HepG2 (cell line): ENCODE measurements around the gene P3R3URF. TPM values are rescaled to one million over a fixed set of nuclear protein-coding genes. Genes with fewer than 3 reads are reported as not detected.

Experiments
- ATAC-seq: fragments of 200-7000 bp; cut with Tn5 transposase; 3 replicates; pipeline ENCODE4 v1.9.1; 2020; ENCODE audit warnings: mild to moderate bottlenecking, moderate library complexity
- BruUV-seq: library from RNA; stranded (reverse); fragments of 400-500 nt; replicated peaks from 2 replicates; lab custom pipeline; 2021; lab: Mats Ljungman, UMichigan
- CTCF ChIA-PET: fragments of 300-600 bp; formaldehyde crosslinking; extraction: SDS; loops from one replicate; lab custom pipeline; 2021; ENCODE audit warnings: low total read pairs, inconsistent platforms, low intra/inter-chr PET ratio; lab: Yijun Ruan, JAX
- POLR2A ChIA-PET: fragments of 350-600 bp; sonication (Branson Sonifier 250); formaldehyde crosslinking; loops from one replicate; lab custom pipeline; 2020; ENCODE audit warnings: antibody characterized with exemption, inconsistent platforms; lab: Yijun Ruan, JAX
- DNase-seq: peaks from one replicate; pipeline ENCODE4 v3.0.0-alpha.2; 2015; ENCODE audit warnings: low spot score
- FAIRE-seq: peaks from 3 replicates; lab custom pipeline; 2011; peaks lifted over from hg19 to GRCh38; lab: Jason Lieb, UNC
- H2AFZ ChIP-seq: one replicate; pipeline ENCODE4 v1.6.1; 2011; ENCODE audit warnings: low read length, inconsistent platforms
- H3K27ac ChIP-seq: fragments of 300-600 bp; 3 replicates; pipeline ENCODE4 v1.8.0; 2011; ENCODE audit warnings: mixed run types, mild to moderate bottlenecking, mixed read lengths, low read length, inconsistent platforms; ENCODE audit not compliant: insufficient read depth; ENCODE audit errors: extremely low read length
- H3K27me3 ChIP-seq, 2 experiments: fragments of 200-600 bp in 1 of 2; 2 replicates in 1 of 2; 3 replicates in 1 of 2; pipeline versions ENCODE4 v1.6.0 to v1.8.0; 2011; ENCODE audit warnings: low read length in 2 of 2, mild to moderate bottlenecking in 2 of 2, moderate library complexity in 2 of 2, inconsistent platforms in 1 of 2; ENCODE audit not compliant: insufficient read depth in 2 of 2, control insufficient read depth in 1 of 2
- H3K36me3 ChIP-seq, 2 experiments: fragments of 200-600 bp in 1 of 2; replicated peaks in 1 of 2; 2 replicates in 1 of 2; 3 replicates in 1 of 2; pipeline versions ENCODE4 v1.5.1 to v1.8.0; 2011; ENCODE audit warnings: low read length in 2 of 2, inconsistent platforms in 1 of 2; ENCODE audit not compliant: insufficient read depth in 2 of 2, control insufficient read depth in 1 of 2
- H3K4me1 ChIP-seq: 2 replicates; pipeline ENCODE4 v1.5.1; 2012; ENCODE audit warnings: low read length, inconsistent platforms; ENCODE audit not compliant: insufficient read depth
- H3K4me2 ChIP-seq: 2 replicates; pipeline ENCODE4 v1.6.0; 2011; ENCODE audit warnings: low read depth, low read length, inconsistent platforms
- H3K4me3 ChIP-seq, 3 experiments: fragments of 200-600 bp in 1 of 3; sonication (generic), shearing (Covaris generic) in 1 of 3; replicated peaks in 1 of 3; 2 replicates each; pipeline ENCODE4 v1.5.1; 2011 to 2016; ENCODE audit warnings: low read length in 3 of 3, inconsistent platforms in 2 of 3, low read depth in 2 of 3, mild to moderate bottlenecking in 2 of 3, control low read depth in 1 of 3, mixed read lengths in 1 of 3; ENCODE audit not compliant: insufficient read depth in 1 of 3
- H3K79me2 ChIP-seq: one replicate; pipeline ENCODE4 v1.6.1; 2011; ENCODE audit warnings: low read length, inconsistent platforms; ENCODE audit not compliant: insufficient read depth
- H3K9ac ChIP-seq: 2 replicates; pipeline ENCODE4 v1.6.0; 2011; ENCODE audit warnings: mild to moderate bottlenecking, low read depth, low read length, inconsistent platforms; ENCODE audit not compliant: insufficient read depth
- H3K9me3 ChIP-seq: 2 replicates; pipeline ENCODE4 v1.5.1; 2012; ENCODE audit warnings: mild to moderate bottlenecking, low read length
- H4K20me1 ChIP-seq: 2 replicates; pipeline ENCODE4 v1.6.0; 2011; ENCODE audit warnings: inconsistent platforms, mild to moderate bottlenecking, low read length, moderate library complexity; ENCODE audit not compliant: insufficient read depth
- ARNT2 ChIP-seq: sonication (generic); formaldehyde crosslinking; IDR thresholded peaks from 2 replicates; pipeline ENCODE4 v1.8.0; 2022; ENCODE audit warnings: mild to moderate bottlenecking, low read depth, missing genetic modification reagents, moderate library complexity
- ELF1 ChIP-seq: sonication (generic); formaldehyde crosslinking; IDR thresholded peaks from 2 replicates; pipeline ENCODE4 v1.4.0; 2020; ENCODE audit warnings: missing genetic modification reagents
- HMG20B ChIP-seq: conservative IDR thresholded peaks from 2 replicates; pipeline ENCODE4 v1.6.1; 2016; ENCODE audit warnings: missing genetic modification reagents, missing compliant biosample characterization
- SATB2 ChIP-seq: sonication (generic); formaldehyde crosslinking; IDR thresholded peaks from 2 replicates; pipeline ENCODE4 v1.5.0; 2020; ENCODE audit warnings: missing genetic modification reagents
- STAT6 ChIP-seq: sonication (generic); formaldehyde crosslinking; IDR thresholded peaks from 2 replicates; pipeline ENCODE4 v1.4.0; 2020; ENCODE audit warnings: missing genetic modification reagents, mild to moderate bottlenecking, borderline replicate concordance
- ZMYM3 ChIP-seq: sonication (generic); formaldehyde crosslinking; IDR thresholded peaks from 2 replicates; pipeline ENCODE4 v1.5.1; 2020; ENCODE audit warnings: mild to moderate bottlenecking, missing genetic modification reagents
- ZNF275 ChIP-seq: sonication (generic); formaldehyde crosslinking; IDR thresholded peaks from 2 replicates; pipeline ENCODE4 v1.8.0; 2022; ENCODE audit warnings: missing genetic modification reagents, mild to moderate bottlenecking, inconsistent platforms, borderline replicate concordance
- WGBS: methylation state at CpG from one replicate; pipeline ENCODE4 v1.1.6; 2017; ENCODE audit warnings: low lambda C conversion rate; 5-methylcytosine and 5-hydroxymethylcytosine counted together
- in situ Hi-C: cut with HindIII; loops from 2 replicates; pipeline ENCODE4 v1.10.0; 2017; ENCODE audit warnings: low pct_unique_long_range_greater_than_20kb; ENCODE audit not compliant: extremely low pct_ligation_motif_present
- intact Hi-C: fragments of 100-400 bp; cut with micrococcal nuclease; formaldehyde crosslinking; loops from one replicate; pipeline ENCODE4 v1.10.0; 2022; ENCODE audit not compliant: unreplicated experiment
- polyA plus RNA-seq, 8 experiments: library from polyadenylated mRNA; depleted of rRNA in 3 of 8; stranded (reverse) in 7 of 8; unstranded in 1 of 8; fragments of >200 nt; fragmentation: Illumina TruSeq in 4 of 8; extraction: Trizol in 4 of 8; gene quantifications; 2 replicates each; pipeline versions ENCODE4 v1.2.1 to v1.2.3, GENCODE V29; 2011 to 2016; ENCODE audit warnings: low read depth in 4 of 8, missing spikeins in 1 of 8, mixed read lengths in 1 of 8; ENCODE audit not compliant: insufficient read depth in 1 of 8
- total RNA-seq, 5 experiments: library from RNA; depleted of rRNA; stranded (reverse); fragments of >200 nt; fragmentation: Illumina TruSeq; extraction: Trizol; gene quantifications; 2 replicates each; pipeline ENCODE4 v1.2.3, GENCODE V29; 2016; ENCODE audit warnings: low read depth in 1 of 5
- TF ChIP-seq, protein P1 (sequence below): sonication (generic); formaldehyde crosslinking; IDR thresholded peaks from 2 replicates; pipeline ENCODE4 v1.5.1; 2020; ENCODE audit warnings: mild to moderate bottlenecking, moderate library complexity, missing genetic modification reagents

The P3R3URF gene
- total and polyA plus RNA-seq, 2 of the 13 experiments (the other 11 are each of a cell fraction or from before 2014, with no cell fraction given) = not detected

GRCh38 chr1:46157916-46158311 is 18.4 kb downstream of the P3R3URF start:
- no peaks in the 10 kb centered on the region for H3K79me2 ChIP-seq
- no peak overlapping the region for H2AFZ ChIP-seq
- DNase-seq = no peak
- no peak overlapping the region for H3K9ac ChIP-seq
- H3K27ac ChIP-seq = no peak overlapping the region
- H3K9me3 ChIP-seq = no peaks in the 10 kb centered on the region
- H3K4me1 ChIP-seq = peaks cover 15% of the 10 kb centered on the region
- TF ChIP-seq, protein P1, sequence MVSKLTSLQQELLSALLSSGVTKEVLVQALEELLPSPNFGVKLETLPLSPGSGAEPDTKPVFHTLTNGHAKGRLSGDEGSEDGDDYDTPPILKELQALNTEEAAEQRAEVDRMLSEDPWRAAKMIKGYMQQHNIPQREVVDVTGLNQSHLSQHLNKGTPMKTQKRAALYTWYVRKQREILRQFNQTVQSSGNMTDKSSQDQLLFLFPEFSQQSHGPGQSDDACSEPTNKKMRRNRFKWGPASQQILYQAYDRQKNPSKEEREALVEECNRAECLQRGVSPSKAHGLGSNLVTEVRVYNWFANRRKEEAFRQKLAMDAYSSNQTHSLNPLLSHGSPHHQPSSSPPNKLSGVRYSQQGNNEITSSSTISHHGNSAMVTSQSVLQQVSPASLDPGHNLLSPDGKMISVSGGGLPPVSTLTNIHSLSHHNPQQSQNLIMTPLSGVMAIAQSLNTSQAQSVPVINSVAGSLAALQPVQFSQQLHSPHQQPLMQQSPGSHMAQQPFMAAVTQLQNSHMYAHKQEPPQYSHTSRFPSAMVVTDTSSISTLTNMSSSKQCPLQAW = no peak
- no peak for TF ChIP-seq ELF1 (CRISPR knock-in tag)
- TF ChIP-seq STAT6 (CRISPR knock-in tag) = no peak
- TF ChIP-seq ZMYM3 (CRISPR knock-in tag) = no peak
- TF ChIP-seq ARNT2 (CRISPR knock-in tag) = no peak
- no peak for TF ChIP-seq HMG20B
- TF ChIP-seq ZNF275 (CRISPR knock-in tag) = no peak
- TF ChIP-seq SATB2 (CRISPR knock-in tag) = no peak
- no peak for FAIRE-seq
- ChIA-PET CTCF (no interaction called here), POLR2A (no interaction called here)
- ATAC-seq = no peak
- in situ Hi-C loops (no loop called here), intact Hi-C loops (loop anchor here (2.0 kb wide), 1 partner anchor 41 kb away; no protein-coding TSS in a partner anchor)
- no peak overlapping the region for H3K4me3 ChIP-seq
- H3K36me3 ChIP-seq = no peaks in the 10 kb centered on the region; a peak in 1 of 5 replicates
- no peaks in the 10 kb centered on the region for H3K27me3 ChIP-seq
- BruUV-seq = no TSS peak
- no peaks in the 10 kb centered on the region for H4K20me1 ChIP-seq
- no peak overlapping the region for H3K4me2 ChIP-seq
- WGBS = 0% methylated on average over 1 of the region's 1 CpG
